GM13976 (cell line): Measurements from ENCODE around the gene IL17RE.
A peak's percentile ranks its signal among the peaks of the same experiment; 100 is the strongest.

Experiments
- DNase-seq: peaks from one replicate; pipeline ENCODE4 v3.0.0; 2012; ENCODE audit warnings: low spot score
- CTCF ChIP-seq: IDR thresholded peaks from 2 replicates; pipeline ENCODE4 v1.5.1; 2012; ENCODE audit warnings: borderline replicate concordance, mild to moderate bottlenecking; ENCODE audit not compliant: insufficient read depth; ENCODE audit errors: extremely low read depth, missing control alignments, control extremely low read depth
- in situ Hi-C: fragments of 300-500 bp; cut with MboI; formaldehyde crosslinking; loops from one replicate; pipeline ENCODE4 v1.12.0; 2022; ENCODE audit warnings: low sequenced_read_pairs, mixed read lengths, inconsistent platforms; ENCODE audit not compliant: unreplicated experiment

Gene IL17RE

GRCh38 chr3:9916346-9916733 lies 13.7 kb downstream of the IL17RE start:
- no peak for DNase-seq
- in situ Hi-C loops, result no loop called here
- TF ChIP-seq CTCF, result no peak

GRCh38 chr3:9916734-9917680 lies 14.4 kb downstream of the IL17RE start, which contains the start of gene IL17RC:
Gene IL17RC, plus strand, starts transcription at chr3:9917098. Its CDS starts 218 bp downstream, at chr3:9917316.
- in situ Hi-C loops, result no loop called here
- DNase-seq, result no peak

GRCh38 chr3:9917820-9918219 lies 15.2 kb downstream of the IL17RE start:
- in situ Hi-C loops, result no loop called here
- DNase-seq, result no peak

More at GRCh38 chr3:9916734-9917680, 14.4 kb downstream of the IL17RE start, which contains the start of gene IL17RC:
- TF ChIP-seq CTCF, result no peak

GRCh38 chr3:9918261-9919038 lies 15.8 kb downstream of the IL17RE start:
- in situ Hi-C loops, result no loop called here
- TF ChIP-seq CTCF, result no peak
- no peak for DNase-seq

More at GRCh38 chr3:9917820-9918219, 15.2 kb downstream of the IL17RE start:
- no peak for TF ChIP-seq CTCF

- no peak for DNase-seq
- in situ Hi-C loops, result no loop called here
- TF ChIP-seq CTCF, result no peak
These were observed 25.5 kb downstream of the IL17RE start for GRCh38 chr3:9928158-9928557.

GRCh38 chr3:9930804-9931418 lies 28.3 kb downstream of the IL17RE start:
- DNase-seq, result no peak
- TF ChIP-seq CTCF, result peak; percentile 34
- in situ Hi-C loops, result no loop called here
